ENCODE measurements around the gene CHI3L2. TPM values are rescaled to one million over a fixed set of nuclear protein-coding genes. Genes with fewer than 3 reads are reported as not detected.

CHI3L2 gene
- total and polyA plus RNA-seq, 2 experiments from 2014 or later = 0.68 TPM; not detected in 1

- DNase-seq (ENCODE audit: low spot score) (no peak), ATAC-seq (no peak)
- no peak overlapping the region for H3K27ac ChIP-seq (ENCODE audit: low read depth)
- 0 out of 2 replicates have a peak, but pooled peaks cover 6% of the 10 kb centered on the region for H3K4me1 ChIP-seq (ENCODE audit: insufficient read depth)
- TF ChIP-seq CTCF (conservative IDR thresholded peaks at IDR 0.05; ENCODE audit: low read depth in 2 of 2) (no peak), ZNF462 (CRISPR knock-in tag; IDR thresholded peaks at IDR 0.05) (no peak), REST (IDR thresholded peaks at IDR 0.05; ENCODE audit: unreplicated experiment) (no peak), JUNB (IDR thresholded peaks at IDR 0.05; ENCODE audit: unreplicated experiment) (no peak), POLR2AphosphoS5 (IDR thresholded peaks at IDR 0.05; ENCODE audit: low read depth) (no peak), ETS1 (IDR thresholded peaks at IDR 0.05) (no peak), ZNF331 (CRISPR knock-in tag; IDR thresholded peaks at IDR 0.05; ENCODE audit: low read depth) (no peak)
- H3F3A ChIP-seq (replicated peaks; ENCODE audit: low read depth) = no peaks in the 10 kb centered on the region
- no peak overlapping the region for H3K4me3 ChIP-seq
- no peak overlapping the region for H3K4me3 Mint-ChIP-seq
- no peak overlapping the region for H3K27ac Mint-ChIP-seq
- H3K27me3 Mint-ChIP-seq (ENCODE audit: insufficient read depth, low read depth, poor library complexity) = peaks cover 2% of the 10 kb centered on the region
- no peaks in the 10 kb centered on the region for H3K36me3 ChIP-seq (ENCODE audit: insufficient read depth)
- no peak overlapping the region for H3K4me2 ChIP-seq
- peaks cover 44% of the 10 kb centered on the region for H3K9me2 ChIP-seq (ENCODE audit: insufficient read depth)
- no peaks in the 10 kb centered on the region; the same call in 2 of the 3 replicates for H3K9me3 Mint-ChIP-seq
- H3K36me3 Mint-ChIP-seq (ENCODE audit: low read depth) = no peaks in the 10 kb centered on the region
- peaks cover 22% of the 10 kb centered on the region for H3K4me1 Mint-ChIP-seq
- H3K27me3 ChIP-seq (ENCODE audit: insufficient read depth) = no peaks in the 10 kb centered on the region
- no peaks in the 10 kb centered on the region for H3K79me2 ChIP-seq (replicated peaks; ENCODE audit: insufficient read depth)
- H2AFZ ChIP-seq = no peak overlapping the region
- no peaks in the 10 kb centered on the region for H4K20me1 ChIP-seq (replicated peaks; ENCODE audit: insufficient read depth)
Observed at GRCh38 chr1:111236379-111236778, 8.9 kb downstream of the CHI3L2 start.

Measured in GM23338 (cell line).